Ishikawa (cell line): ENCODE data around the gene TYROBP.

Experiments
- EP300 ChIP-seq: IDR thresholded peaks from 2 replicates; pipeline ENCODE4 v1.6.1; 2012; ENCODE audit warnings: borderline replicate concordance
- NFIC ChIP-seq: IDR thresholded peaks from 2 replicates; pipeline ENCODE4 v1.6.1; 2012
- RAD21 ChIP-seq: IDR thresholded peaks from 2 replicates; pipeline ENCODE4 v1.6.1; 2012; ENCODE audit warnings: low read depth
- TAF1 ChIP-seq: IDR thresholded peaks from 2 replicates; pipeline ENCODE4 v1.6.1; 2012; ENCODE audit warnings: low read depth, mild to moderate bottlenecking
- TF ChIP-seq, protein P1 (sequence below): IDR thresholded peaks from 2 replicates; pipeline ENCODE4 v1.6.1; 2012

DNA sequence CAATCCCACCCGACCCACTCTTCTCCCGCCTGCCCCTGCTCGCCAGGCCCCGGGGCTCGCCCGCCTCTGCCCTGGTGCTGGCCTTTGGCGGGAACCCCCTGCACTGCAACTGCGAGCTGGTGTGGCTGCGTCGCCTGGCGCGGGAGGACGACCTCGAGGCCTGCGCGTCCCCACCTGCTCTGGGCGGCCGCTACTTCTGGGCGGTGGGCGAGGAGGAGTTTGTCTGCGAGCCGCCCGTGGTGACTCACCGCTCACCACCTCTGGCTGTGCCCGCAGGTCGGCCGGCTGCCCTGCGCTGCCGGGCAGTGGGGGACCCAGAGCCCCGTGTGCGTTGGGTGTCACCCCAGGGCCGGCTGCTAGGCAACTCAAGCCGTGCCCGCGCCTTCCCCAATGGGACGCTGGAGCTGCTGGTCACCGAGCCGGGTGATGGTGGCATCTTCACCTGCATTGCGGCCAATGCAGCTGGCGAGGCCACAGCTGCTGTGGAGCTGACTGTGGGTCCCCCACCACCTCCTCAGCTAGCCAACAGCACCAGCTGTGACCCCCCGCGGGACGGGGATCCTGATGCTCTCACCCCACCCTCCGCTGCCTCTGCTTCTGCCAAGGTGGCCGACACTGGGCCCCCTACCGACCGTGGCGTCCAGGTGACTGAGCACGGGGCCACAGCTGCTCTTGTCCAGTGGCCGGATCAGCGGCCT, 32.1 kb upstream of the TYROBP start:
- TF ChIP-seq, protein P1, sequence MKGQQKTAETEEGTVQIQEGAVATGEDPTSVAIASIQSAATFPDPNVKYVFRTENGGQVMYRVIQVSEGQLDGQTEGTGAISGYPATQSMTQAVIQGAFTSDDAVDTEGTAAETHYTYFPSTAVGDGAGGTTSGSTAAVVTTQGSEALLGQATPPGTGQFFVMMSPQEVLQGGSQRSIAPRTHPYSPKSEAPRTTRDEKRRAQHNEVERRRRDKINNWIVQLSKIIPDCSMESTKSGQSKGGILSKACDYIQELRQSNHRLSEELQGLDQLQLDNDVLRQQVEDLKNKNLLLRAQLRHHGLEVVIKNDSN, result no peak
- TF ChIP-seq EP300 (no peak), TAF1 (no peak), RAD21 (no peak), NFIC (no peak)
